Omental fat pad (tissue), 4 donors: Measurements from ENCODE around the gene HIC1. TPM values are rescaled to one million over a fixed set of nuclear protein-coding genes. Genes with fewer than 3 reads are reported as not detected.

Source experiments
- ATAC-seq: fragments of 150-250 bp; one replicate; pipeline ENCODE4 v1.9.1; 2016; ENCODE audit warnings: mild to moderate bottlenecking, moderate library complexity; ENCODE audit not compliant: low FRiP score
- DNase-seq: peaks from one replicate; pipeline ENCODE4 v3.0.0-alpha.2; 2019; ENCODE audit warnings: low spot score
- CTCF ChIP-seq, 3 donors: fragments of 450-650 bp; IDR thresholded peaks; one replicate each; pipeline ENCODE4 v1.5.1; 2016 to 2017; ENCODE audit warnings: antibody characterized with exemption in 3 of 3, mild to moderate bottlenecking in 3 of 3, moderate library complexity in 2 of 3
- total RNA-seq, 4 donors: library from RNA; depleted of rRNA; stranded (reverse); fragments of >200 nt; gene quantifications; one replicate each; pipeline ENCODE4 v1.1.0, GENCODE V29; 2016

The HIC1 gene
- total RNA-seq, 4 donors from 2014 or later, result 9.9 to 63.8 (median 37.3) TPM

- no peak for TF ChIP-seq CTCF (IDR thresholded peaks at IDR 0.05)
- DNase-seq (no peak), ATAC-seq (no peak)
These were observed 7.8 kb downstream of the HIC1 start for GRCh38 chr17:2062571-2063183.

GRCh38 chr17:2063261-2064146, 8.6 kb downstream of the HIC1 start:
- TF ChIP-seq CTCF (IDR thresholded peaks at IDR 0.05), result no peak
- peak; percentile 41 for ATAC-seq
- DNase-seq, result no peak

DNA sequence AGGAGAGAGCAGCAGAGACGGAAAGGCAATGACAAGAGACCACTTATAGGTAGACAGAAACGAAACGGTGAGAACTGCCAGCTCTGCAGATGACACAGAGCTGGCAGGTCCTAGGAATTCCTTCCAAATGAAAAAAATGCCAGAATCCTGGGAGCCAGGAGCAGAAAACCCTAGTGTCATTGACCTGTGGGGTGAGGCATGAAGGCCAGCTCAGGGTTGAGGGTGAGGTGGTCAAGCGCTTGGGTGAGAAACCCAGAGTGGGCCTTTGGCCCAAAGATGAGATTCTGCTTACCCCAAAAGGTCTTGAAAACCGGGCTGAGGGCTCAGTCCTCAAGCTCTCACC, 9.2 kb downstream of the HIC1 start:
- no peak for TF ChIP-seq CTCF (IDR thresholded peaks at IDR 0.05)
- no peak for DNase-seq
- ATAC-seq, result no peak

DNA sequence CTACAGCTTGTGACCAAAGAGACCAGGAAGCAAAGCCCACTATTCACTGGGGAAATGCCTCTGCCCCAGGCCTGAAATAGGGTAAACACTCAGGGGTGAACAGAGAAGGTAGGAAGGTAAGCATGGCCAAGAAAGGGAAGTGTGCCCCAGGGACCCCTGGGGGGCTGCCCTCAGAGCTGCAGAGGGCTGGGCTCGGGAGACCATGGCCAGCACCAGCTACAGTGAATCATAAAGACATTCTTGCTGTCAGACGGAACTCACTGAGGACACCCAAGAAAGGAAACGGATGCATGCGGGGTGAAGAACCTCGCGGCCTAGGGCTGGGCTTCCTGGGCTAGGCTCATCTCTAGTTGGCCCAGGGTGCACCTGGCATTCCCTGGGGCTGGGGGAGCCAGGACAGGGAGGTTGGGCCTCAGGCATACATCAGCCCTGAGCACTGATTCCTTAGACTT, 9.6 kb downstream of the HIC1 start:
- DNase-seq (no peak), ATAC-seq (no peak)
- no peak for TF ChIP-seq CTCF (IDR thresholded peaks at IDR 0.05)

DNA sequence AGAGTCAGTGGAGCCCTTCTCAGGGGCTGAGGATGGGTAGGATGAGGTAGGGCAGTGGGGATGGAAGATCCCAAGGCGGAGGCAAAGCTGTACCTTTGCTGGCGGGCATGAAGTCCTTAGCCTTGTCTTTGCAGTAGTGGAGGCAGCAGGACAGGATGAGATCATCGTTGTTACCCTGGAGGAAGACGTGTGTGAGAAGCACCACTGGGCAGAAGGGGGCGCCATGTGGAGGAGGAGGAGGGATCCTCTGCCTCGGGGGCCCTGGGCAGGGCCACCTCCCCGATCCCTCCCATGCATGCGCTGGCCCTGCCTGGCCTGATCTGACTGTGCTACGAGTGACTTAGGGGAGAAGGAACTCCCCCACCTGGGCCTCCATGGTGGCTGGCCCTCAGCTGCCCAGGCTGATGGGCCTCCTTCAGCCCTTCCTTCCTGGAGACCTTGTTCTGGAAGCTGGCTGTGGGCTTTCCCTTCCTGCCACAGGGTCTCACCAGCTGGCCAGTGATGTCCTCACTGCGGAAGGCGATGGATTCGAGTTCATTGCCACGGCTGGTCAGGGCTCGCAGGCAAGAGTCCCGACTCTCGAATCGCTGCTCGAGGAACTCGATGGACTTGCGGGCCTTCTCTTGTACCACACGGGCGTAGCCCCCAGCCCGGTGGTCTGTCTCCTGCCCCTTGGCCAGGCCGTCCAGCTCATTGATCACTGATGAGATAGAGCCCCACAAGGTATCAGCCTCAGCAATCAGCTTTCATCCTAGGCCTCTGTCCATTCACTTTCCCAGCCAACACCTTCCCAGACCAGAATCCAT, 10.3 kb downstream of the HIC1 start:
- ATAC-seq, result no peak
- DNase-seq, result no peak
- no peak for TF ChIP-seq CTCF (IDR thresholded peaks at IDR 0.05)

- ATAC-seq, result no peak
- no peak for DNase-seq
- no peak for TF ChIP-seq CTCF (IDR thresholded peaks at IDR 0.05)
These were observed 11.1 kb downstream of the HIC1 start for GRCh38 chr17:2065949-2066400.
